ENCODE data around the gene ILRUN. TPM values are rescaled to one million over a fixed set of nuclear protein-coding genes. Genes with fewer than 3 reads are reported as not detected.

Gene ILRUN
- total and polyA plus RNA-seq, 2 experiments from 2014 or later: 17.6 to 80.1 TPM

DNA sequence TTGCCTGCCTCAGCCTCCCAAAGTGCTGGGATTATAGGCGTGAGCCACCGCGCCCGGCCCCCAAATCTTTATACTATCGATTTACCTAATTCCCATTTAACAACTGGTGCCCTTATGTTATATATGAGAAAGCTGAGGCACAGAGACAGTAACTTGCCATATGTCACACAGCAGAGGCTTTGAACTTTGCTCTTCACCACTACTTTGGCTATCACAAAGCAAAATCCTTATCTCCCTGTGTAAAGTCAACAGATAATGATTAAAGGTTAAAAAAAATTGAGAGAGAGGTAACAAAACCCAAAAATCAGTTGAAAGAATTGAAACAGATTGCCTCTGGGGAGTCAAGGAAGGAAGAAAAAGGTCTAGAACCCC, 22.3 kb downstream of the ILRUN start (continued):
- TF ChIP-seq, protein P1, sequence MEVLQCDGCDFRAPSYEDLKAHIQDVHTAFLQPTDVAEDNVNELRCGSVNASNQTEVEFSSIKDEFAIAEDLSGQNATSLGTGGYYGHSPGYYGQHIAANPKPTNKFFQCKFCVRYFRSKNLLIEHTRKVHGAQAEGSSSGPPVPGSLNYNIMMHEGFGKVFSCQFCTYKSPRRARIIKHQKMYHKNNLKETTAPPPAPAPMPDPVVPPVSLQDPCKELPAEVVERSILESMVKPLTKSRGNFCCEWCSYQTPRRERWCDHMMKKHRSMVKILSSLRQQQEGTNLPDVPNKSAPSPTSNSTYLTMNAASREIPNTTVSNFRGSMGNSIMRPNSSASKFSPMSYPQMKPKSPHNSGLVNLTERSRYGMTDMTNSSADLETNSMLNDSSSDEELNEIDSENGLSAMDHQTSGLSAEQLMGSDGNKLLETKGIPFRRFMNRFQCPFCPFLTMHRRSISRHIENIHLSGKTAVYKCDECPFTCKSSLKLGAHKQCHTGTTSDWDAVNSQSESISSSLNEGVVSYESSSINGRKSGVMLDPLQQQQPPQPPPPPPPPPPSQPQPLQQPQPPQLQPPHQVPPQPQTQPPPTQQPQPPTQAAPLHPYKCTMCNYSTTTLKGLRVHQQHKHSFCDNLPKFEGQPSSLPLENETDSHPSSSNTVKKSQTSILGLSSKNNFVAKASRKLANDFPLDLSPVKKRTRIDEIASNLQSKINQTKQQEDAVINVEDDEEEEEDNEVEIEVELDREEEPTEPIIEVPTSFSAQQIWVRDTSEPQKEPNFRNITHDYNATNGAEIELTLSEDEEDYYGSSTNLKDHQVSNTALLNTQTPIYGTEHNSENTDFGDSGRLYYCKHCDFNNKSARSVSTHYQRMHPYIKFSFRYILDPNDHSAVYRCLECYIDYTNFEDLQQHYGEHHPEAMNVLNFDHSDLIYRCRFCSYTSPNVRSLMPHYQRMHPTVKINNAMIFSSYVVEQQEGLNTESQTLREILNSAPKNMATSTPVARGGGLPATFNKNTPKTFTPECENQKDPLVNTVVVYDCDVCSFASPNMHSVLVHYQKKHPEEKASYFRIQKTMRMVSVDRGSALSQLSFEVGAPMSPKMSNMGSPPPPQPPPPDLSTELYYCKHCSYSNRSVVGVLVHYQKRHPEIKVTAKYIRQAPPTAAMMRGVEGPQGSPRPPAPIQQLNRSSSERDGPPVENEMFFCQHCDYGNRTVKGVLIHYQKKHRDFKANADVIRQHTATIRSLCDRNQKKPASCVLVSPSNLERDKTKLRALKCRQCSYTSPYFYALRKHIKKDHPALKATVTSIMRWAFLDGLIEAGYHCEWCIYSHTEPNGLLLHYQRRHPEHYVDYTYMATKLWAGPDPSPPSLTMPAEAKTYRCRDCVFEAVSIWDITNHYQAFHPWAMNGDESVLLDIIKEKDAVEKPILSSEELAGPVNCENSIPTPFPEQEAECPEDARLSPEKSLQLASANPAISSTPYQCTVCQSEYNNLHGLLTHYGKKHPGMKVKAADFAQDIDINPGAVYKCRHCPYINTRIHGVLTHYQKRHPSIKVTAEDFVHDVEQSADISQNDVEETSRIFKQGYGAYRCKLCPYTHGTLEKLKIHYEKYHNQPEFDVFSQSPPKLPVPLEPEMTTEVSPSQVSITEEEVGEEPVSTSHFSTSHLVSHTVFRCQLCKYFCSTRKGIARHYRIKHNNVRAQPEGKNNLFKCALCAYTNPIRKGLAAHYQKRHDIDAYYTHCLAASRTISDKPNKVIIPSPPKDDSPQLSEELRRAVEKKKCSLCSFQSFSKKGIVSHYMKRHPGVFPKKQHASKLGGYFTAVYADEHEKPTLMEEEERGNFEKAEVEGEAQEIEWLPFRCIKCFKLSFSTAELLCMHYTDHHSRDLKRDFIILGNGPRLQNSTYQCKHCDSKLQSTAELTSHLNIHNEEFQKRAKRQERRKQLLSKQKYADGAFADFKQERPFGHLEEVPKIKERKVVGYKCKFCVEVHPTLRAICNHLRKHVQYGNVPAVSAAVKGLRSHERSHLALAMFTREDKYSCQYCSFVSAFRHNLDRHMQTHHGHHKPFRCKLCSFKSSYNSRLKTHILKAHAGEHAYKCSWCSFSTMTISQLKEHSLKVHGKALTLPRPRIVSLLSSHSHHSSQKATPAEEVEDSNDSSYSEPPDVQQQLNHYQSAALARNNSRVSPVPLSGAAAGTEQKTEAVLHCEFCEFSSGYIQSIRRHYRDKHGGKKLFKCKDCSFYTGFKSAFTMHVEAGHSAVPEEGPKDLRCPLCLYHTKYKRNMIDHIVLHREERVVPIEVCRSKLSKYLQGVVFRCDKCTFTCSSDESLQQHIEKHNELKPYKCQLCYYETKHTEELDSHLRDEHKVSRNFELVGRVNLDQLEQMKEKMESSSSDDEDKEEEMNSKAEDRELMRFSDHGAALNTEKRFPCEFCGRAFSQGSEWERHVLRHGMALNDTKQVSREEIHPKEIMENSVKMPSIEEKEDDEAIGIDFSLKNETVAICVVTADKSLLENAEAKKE (CRISPR knock-in tag; IDR thresholded peaks at IDR 0.05): no peak
- no peak for TF ChIP-seq POLR2AphosphoS5 (IDR thresholded peaks at IDR 0.05; ENCODE audit: low read depth)
- no peak for TF ChIP-seq STAT1 (IDR thresholded peaks at IDR 0.05; ENCODE audit: unreplicated experiment)

DNA sequence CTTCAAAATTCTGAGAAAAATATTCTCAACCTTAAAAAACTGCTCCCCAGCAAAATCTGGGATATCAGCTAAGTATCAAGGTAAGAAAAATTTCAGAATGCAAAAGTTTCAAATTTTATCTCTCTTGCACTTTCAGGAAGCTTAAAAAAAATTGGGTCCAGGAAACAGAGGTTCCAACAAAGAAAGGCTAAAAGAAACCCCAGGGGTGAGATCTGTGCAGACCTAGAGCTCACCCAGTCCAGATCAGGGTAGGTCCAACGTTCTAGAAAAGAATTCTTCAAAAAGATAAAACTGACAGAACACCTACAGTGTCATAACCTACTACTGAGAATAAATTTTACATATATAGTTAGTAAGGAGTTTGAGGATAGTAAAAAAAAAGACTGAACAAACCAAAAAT, 23.5 kb downstream of the ILRUN start:
- no peaks in the 10 kb centered on the region; the same call in 2 of the 3 replicates for H3K36me3 Mint-ChIP-seq (ENCODE audit: low read depth)
- peak; percentile 53; the same call in 2 of the 3 replicates for ATAC-seq
- H2AFZ ChIP-seq: no peak overlapping the region
- peaks cover 10% of the 10 kb centered on the region for H4K20me1 ChIP-seq (replicated peaks; ENCODE audit: insufficient read depth)
- H3K4me2 ChIP-seq: no peak overlapping the region
- no peak for DNase-seq (ENCODE audit: low spot score)
- no peaks in the 10 kb centered on the region for H3F3A ChIP-seq (replicated peaks; ENCODE audit: low read depth)
- no peaks in the 10 kb centered on the region for H3K4me1 ChIP-seq (ENCODE audit: insufficient read depth)
- no peak overlapping the region for H3K4me3 ChIP-seq
- H3K27me3 Mint-ChIP-seq (ENCODE audit: insufficient read depth, low read depth, poor library complexity): no peaks in the 10 kb centered on the region
- no peak overlapping the region for H3K4me3 Mint-ChIP-seq
- peaks cover 8% of the 10 kb centered on the region for H3K4me1 Mint-ChIP-seq
- H3K27me3 ChIP-seq (ENCODE audit: insufficient read depth): no peaks in the 10 kb centered on the region
- H3K27ac ChIP-seq (ENCODE audit: low read depth): peak overlapping the region; percentile 48; the same call in 1 of the 2 replicates
- TF ChIP-seq NANOG (IDR thresholded peaks at IDR 0.05; ENCODE audit: borderline replicate concordance) (no peak), JUNB (IDR thresholded peaks at IDR 0.05; ENCODE audit: unreplicated experiment) (no peak)
- TF ChIP-seq, protein P2, sequence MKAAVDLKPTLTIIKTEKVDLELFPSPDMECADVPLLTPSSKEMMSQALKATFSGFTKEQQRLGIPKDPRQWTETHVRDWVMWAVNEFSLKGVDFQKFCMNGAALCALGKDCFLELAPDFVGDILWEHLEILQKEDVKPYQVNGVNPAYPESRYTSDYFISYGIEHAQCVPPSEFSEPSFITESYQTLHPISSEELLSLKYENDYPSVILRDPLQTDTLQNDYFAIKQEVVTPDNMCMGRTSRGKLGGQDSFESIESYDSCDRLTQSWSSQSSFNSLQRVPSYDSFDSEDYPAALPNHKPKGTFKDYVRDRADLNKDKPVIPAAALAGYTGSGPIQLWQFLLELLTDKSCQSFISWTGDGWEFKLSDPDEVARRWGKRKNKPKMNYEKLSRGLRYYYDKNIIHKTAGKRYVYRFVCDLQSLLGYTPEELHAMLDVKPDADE (IDR thresholded peaks at IDR 0.05): no peak
- TF ChIP-seq, protein P3, sequence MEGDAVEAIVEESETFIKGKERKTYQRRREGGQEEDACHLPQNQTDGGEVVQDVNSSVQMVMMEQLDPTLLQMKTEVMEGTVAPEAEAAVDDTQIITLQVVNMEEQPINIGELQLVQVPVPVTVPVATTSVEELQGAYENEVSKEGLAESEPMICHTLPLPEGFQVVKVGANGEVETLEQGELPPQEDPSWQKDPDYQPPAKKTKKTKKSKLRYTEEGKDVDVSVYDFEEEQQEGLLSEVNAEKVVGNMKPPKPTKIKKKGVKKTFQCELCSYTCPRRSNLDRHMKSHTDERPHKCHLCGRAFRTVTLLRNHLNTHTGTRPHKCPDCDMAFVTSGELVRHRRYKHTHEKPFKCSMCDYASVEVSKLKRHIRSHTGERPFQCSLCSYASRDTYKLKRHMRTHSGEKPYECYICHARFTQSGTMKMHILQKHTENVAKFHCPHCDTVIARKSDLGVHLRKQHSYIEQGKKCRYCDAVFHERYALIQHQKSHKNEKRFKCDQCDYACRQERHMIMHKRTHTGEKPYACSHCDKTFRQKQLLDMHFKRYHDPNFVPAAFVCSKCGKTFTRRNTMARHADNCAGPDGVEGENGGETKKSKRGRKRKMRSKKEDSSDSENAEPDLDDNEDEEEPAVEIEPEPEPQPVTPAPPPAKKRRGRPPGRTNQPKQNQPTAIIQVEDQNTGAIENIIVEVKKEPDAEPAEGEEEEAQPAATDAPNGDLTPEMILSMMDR (conservative IDR thresholded peaks at IDR 0.05; ENCODE audit: low read depth in 2 of 2): no peak
- peak overlapping the region; percentile 8 for H3K27ac Mint-ChIP-seq
- peaks cover 98% of the 10 kb centered on the region for H3K79me2 ChIP-seq (replicated peaks; ENCODE audit: insufficient read depth)
- no peaks in the 10 kb centered on the region for H3K9me2 ChIP-seq (ENCODE audit: insufficient read depth)
- H3K9me3 Mint-ChIP-seq: no peaks in the 10 kb centered on the region
- no peaks in the 10 kb centered on the region for H3K36me3 ChIP-seq (ENCODE audit: insufficient read depth)

Data from GM23338 (cell line).